NCI-H2227 (cell line): ENCODE data around the gene RNF224.

Experiments
- DNase-seq: peaks from one replicate; lab custom pipeline; 2025; ENCODE audit not compliant: unreplicated experiment; lab: John Stamatoyannopoulos, UW

RNF224 gene

DNA sequence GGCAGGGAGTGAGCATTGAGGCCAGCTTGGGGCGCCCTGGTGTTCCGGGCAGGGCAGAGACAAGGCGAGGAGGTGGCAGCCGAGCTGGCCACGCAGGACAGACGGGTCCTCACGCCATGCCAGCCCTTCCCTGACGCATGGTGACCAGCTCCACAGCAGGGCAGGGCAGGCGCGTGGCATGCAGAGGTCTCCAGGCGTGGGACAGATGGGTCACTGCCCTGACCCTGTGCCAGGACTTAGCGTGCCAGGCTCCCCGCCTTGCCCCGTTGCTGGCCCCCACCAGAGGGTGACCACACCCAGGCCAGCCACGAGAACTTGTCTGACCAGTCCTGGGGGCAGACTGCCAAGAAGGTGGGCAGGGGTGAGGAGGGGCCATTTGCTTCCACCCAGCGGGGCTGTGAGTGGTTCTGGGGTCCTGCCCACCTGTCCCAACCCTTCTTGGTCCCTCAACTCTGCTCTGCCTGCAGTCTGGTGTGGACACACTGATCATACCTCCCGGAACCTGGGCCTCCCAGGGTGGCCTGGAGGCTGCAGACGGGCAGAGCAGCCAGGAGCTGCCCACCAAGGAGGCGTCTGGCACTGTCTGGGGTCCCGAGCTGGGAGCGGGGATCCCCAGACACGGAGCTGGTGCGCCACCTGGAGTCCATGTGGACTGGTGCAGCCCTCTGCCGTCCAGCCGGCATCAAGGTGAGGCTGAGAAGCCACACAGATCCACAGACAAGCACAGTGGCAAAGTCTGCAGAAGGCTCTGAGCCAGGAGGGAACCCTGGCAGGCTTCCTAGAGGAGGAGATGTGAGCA is at the start of gene RNF224:
Gene RNF224, plus strand, starts transcription at position 449 of the 799 bp plus-strand sequence. CDS start 834 bp downstream, outside the sequence.
- peak; percentile 77 for DNase-seq

GRCh38 chr9:137178201-137178938 is 48.9 kb upstream of the RNF224 start:
- DNase-seq: no peak

DNA sequence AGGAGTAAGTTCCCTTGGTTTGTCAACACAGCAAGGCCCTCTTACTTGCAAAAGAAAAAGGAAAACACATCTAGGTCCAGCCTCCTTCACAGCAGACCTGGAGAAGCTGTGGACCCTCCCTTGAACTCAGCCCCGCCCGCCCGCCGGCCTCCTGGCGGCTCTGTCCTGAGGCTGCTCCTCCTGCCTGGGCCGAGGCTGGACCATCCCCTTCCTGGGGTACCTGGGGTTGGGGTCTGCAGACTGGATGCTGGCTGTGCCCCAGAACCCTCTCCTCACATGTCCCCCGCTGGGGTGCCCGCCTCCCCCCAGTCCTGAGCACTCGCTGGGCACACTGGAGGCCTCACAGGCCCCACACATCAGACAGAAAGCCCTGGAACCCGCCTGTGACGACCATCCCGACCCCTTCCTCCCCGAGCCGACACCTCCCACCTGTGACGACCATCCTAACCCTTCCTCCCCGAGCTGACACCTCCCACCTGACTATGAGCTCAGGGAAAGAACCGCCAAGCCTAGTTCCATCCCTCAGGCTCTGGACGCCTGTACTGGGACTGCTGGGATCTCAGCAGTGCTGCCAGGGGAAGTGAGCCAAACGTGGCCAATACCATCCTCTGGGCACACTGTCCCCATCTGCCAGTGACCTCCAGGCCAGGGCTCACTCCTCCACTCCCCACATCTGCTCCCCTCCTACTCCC is 48.2 kb upstream of the RNF224 start:
- DNase-seq: no peak

DNA sequence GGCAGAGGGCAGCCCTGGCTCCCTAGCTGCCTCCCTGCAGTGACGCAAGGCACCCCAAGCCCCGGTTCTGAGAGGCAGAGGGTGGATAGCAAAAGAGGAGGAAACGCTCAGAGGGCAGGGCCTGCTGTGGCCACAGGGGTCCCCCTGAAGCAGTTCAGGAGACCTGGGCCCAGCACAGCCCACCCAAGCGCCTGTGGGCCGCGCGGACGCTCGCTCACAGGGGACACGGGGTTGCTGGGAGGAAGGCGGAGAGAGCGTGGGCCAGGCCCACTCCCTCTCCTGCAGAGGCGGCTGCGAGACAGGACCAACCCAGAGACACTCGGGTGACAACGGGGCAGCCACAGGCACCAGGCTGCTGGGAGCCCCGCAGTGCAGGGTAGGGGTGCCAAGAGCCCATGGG is 47.5 kb upstream of the RNF224 start:
- no peak for DNase-seq

DNA sequence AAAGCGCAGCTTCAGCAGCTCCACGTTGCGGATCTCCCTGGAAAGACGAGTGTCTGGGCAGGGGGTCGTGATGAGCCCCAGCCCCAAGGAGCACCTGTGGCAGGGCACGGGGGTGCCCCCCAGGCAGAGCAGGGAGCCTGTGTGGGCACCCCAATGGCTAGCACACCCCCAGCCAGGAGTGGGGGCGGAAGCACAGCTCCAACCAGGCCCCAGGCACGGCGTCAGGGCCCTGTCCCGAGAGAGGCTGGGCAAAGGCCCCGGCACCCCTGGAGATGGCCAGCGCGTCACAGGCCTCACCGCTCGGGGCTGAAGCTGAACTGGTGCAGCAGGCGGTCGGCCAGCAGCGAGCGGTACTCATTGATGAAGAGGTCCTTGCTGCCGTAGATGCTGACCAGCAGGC is 46.8 kb upstream of the RNF224 start:
- DNase-seq: no peak

DNA sequence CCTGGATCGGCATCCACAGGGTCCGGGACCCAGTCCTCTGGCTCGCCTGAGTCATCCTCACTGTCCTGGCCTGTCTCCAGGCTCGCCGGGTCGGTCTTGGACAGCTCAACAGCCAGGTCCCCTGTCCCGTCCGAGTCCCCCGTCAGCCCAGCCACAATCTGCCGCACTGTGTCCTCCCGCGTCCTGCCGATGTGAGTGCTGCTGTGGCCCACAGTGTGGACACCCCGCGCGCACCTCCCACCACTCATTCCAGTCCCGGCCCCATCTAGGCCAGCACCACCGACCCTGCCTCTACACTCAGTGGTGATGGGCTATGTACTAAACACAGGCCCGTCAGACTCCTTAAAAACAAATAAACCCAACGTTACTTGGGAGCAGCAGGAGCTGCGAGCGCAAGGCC is 45.6 kb upstream of the RNF224 start:
- DNase-seq: no peak

- DNase-seq: no peak
Observed at GRCh38 chr9:137182836-137183235, 44.5 kb upstream of the RNF224 start.

- no peak for DNase-seq
Observed at GRCh38 chr9:137183980-137184595, 43.2 kb upstream of the RNF224 start.

DNA sequence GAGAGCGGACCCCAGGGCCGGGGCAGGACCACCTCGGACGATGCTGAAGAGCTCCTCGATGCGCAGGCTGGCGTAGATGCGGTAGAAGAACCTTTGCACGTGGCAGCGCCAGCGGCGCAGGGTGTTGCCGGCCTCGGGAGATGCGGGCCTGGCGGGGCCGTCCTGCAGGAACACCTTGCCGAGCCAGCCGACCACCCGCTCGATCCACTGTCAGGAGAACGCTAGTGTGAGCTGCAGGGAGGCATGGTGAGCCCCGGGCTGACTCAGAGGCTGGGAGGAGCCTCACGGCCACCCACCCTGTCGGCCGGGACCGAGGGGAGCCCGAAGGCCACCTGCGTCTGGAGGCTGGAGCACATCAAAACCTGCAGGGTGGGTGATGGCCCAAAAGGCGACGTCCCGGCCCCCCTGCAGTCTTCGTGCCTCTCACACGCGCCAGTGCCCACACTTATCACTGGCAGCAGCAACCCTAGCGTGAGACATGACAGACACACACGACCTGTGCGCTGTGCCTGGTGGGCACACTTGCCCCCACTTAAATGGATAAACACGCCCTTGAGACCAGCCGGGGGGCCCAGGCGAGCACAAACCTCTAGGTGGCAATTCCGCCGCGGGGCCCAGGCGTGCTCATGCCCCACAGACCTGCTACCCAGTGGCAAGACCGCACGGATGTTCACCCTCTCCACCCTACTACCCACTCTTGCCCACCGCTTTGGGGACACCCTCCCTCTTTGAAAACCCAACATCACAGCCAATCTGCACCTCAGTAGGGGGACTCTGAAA is 42.2 kb upstream of the RNF224 start:
- DNase-seq: no peak

DNA sequence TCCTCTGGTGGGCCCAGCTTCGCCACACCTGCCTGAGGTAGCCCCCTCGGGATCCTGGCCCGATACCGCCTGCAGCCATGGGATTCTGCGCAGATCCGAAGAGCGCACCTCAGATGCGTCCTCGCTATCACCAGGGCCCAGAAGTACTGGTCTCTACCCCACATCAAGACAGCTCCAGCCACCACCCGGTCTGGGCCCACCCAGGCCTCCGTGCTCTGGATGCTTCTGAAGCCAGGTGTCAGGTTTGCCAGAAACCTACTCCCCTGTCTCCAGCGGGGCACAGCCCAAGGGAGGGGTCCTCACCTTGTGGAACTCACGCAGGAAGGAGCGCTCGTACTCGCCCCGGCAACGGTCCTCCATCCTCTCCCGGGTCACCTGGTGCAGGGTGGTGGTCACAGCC is 41.4 kb upstream of the RNF224 start:
- DNase-seq: no peak

GRCh38 chr9:137186385-137186784 is 40.9 kb upstream of the RNF224 start:
- DNase-seq: no peak

DNA sequence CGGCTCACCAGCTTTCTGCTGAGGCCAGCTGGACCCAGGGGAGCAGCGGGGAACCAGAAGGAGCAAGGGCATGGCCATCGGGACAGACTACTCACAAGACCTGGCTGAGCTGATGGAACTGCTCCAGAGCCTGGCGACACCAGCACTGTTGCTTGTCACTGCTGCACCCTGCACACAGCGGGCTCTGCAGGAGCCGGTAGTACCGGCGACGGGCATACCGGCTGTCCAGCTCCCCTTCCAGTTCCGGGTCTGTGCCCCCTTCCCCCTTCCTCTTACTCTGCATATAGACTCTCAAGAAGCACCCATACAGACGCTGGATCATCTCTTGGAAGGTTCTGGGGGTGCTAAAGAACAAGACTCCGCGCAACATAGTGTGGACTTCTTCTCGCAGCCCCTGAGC is 39.9 kb upstream of the RNF224 start:
- DNase-seq: no peak

GRCh38 chr9:137188086-137188489 is 39.2 kb upstream of the RNF224 start:
- DNase-seq: no peak

DNA sequence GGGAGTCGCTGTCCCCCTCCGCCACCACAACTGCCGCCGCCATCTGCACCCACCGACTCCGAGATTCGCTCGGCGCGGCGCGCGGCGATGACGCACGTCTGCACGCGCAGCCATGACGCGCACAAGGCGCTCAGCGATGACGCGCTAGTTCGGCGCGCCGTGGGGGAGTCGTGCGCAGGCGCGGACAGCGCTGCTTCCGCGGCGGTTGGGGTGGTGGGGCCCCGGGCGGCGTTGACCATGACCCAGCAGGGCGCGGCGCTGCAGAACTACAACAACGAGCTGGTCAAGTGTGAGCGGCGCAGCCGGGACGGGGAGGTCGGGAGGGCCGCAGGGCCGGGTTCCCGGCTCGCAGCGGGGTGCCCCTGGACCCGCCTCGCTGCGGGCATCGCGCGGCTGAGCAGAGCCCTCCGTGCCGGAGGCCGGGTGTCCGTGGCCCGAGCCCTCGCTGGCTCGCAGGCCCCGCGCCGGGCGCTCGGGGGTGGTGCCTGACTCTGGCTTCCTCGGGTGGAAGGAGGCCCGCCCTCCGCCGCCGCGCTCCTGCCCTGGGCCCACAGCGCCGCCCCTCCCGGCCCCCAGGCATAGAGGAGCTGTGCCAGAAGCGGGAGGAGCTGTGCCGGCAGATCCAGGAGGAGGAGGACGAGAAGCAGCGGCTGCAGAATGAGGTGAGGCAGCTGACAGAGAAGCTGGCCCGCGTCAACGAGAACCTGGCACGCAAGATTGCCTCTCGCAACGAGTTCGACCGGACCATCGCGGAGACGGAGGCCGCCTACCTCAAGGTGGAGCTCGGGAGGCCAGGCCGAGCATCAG is 38.6 kb upstream of the RNF224 start, which contains the start of the genes ANAPC2 and SSNA1:
Gene ANAPC2, minus strand, starts transcription at position 71 of the 807 bp plus-strand sequence. Its CDS starts 28 bp downstream, at position 43.
Gene SSNA1, plus strand, starts transcription at position 187 of the 807 bp plus-strand sequence. Its CDS starts 51 bp downstream, at position 238.
- DNase-seq: peak; percentile 96

DNA sequence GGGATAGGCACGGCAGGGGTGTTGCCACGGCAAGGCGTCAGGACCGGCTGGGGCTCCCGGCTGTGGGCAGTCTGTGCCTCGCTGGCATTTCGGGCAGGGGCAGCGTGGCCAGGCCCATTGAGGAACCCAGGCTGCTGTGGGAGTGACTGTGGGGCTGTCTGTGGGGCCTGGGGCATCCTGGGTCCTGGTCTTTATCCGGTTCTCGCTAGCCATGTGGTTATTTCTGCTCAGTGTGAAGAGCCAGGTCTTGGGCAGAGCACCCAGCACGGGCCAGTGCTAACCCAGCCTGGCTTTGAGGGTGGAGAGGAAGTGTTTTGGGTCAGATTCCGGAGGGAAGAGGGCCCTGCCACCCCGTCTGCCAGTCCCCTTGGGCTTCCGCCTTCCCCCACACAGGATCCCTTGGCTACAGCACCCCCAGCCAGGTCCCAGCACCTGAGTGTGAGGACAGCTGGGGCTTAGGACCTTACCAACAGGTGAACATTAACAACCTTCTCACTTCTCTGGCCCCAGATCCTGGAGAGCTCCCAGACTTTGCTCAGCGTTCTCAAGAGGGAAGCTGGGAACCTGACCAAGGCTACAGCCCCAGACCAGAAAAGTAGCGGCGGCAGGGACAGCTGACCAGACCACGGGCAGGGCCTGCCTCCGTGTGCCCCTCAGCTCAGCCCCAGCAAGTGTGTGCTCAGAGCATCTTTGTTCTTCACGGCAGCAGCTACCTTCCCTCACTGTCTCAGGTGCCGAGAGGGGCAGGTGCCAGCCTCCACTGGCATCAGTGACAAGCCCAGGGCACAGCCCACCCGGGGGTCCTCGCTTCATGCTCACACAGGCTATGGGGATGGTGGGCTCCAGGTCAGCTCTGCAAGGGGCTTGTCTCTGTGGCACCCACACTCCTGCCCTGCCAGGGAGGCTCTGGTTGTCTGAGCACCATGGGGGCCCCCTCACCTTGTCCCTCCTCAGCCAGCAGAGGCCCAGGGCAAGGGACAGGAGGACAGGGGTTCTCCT is 37.7 kb upstream of the RNF224 start:
- DNase-seq: no peak

DNA sequence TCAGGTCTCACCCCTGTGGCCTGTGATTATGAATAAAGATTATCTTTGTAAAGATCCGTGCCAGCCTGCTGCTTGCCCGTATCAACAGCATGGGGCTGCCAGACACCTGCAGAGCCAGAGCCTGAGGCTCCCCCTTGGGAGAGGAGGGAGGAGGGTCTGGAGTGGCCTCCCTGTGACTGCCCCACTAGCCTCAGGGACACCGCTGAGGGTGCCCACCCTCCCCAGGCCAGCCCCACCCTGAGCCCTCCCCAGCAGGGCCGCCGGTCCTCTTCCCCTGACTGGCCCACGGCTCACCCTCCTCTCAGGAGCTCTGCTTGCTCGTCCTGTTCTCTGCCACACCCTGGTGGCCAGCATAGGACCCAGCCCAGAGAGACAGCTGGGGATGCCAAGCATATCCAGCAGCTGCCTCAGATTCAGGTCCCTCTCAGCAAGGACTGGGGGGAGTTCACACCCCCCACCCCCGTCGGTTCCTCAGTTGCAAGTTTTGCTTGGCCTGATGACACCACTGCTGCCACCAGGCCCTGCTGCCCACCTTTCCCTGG is 36.9 kb upstream of the RNF224 start:
- no peak for DNase-seq

GRCh38 chr9:137191245-137191644 is 36.1 kb upstream of the RNF224 start:
- no peak for DNase-seq
